ENCODE data around the gene DOP1B.

Gene DOP1B

DNA sequence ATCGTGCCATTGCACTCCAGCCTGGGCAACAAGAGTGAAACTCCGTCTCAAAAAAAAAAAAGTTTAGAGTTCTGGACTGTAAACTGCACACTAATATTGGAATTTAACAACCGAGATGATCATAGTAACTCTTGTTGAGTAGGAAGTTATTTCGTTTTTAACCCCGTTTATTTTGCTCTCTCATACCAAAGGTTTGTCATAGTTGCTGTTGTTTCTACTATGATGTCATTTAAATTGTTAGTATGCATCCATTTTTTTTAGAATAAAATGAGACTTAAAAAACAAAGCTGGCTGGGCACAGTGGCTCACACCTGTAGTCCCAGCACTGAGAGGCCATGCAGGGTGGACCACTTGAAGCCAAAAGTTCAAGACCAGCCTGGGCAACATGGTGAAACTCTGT, 49.3 kb downstream of the DOP1B start:
- no peak for DNase-seq
